GM21381 (cell line): ENCODE measurements around the gene SLC44A4.
A peak's percentile ranks its signal among the peaks of the same experiment; 100 is the strongest.

Experiments used
- ATAC-seq: cut with Tn5 transposase; IDR thresholded peaks from one replicate; pipeline ENCODE4 v1.9.1; 2021; ENCODE audit warnings: mild to moderate bottlenecking, moderate library complexity; ENCODE audit not compliant: unreplicated experiment

The SLC44A4 gene

DNA sequence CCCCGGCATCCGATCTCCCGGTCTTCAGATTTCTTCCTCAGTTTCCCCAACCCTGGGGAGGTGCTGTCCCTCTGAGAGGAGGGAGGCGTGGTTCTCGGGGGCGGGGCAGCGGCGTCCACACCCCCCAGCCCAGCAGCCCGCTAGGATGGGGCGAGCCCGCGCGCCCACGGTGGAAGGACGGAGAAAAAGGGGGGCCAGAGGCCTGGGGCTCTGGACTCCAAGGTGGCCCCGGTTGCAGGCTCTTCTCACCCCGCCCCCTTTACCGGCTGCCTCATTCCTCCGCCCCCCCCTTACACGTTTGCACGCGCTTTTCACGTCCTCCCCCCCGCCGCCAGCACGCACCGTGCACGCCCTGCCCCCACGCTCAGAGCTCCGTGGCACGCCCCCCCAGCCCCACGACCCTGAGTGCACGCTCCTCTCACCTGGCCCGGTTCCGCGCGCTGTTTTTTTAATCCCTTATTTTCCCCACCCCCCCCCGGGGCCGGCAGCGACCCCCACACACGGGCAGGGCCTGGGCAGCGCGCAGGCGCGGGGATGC lies 22.7 kb upstream of the SLC44A4 start:
- no peak for ATAC-seq

GRCh38 chr6:31900917-31901414 lies 22.2 kb upstream of the SLC44A4 start:
- ATAC-seq = no peak

GRCh38 chr6:31899882-31900722 lies 21.3 kb upstream of the SLC44A4 start:
- ATAC-seq = no peak

DNA sequence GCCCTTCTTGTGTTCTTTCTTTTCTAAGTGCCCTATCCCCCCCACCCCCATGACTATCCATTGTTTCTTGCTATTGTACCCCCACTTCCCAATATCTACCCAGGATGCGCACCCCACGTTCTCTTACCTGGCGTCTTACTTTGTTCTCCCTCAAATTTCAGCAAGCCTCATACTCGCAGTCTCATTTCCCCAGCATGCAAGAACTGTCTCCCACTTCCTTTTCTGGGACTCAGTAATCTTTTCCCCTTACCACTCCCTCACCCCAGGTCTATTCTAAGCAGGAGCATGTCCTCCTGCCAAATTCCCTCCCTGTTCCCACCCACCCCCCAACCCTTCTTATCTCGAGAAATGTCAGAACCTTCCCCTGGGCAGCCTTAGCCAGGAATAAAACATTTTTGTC lies 20.4 kb upstream of the SLC44A4 start:
- ATAC-seq = no peak

GRCh38 chr6:31898383-31899011 lies 19.7 kb upstream of the SLC44A4 start:
- ATAC-seq = no peak

DNA sequence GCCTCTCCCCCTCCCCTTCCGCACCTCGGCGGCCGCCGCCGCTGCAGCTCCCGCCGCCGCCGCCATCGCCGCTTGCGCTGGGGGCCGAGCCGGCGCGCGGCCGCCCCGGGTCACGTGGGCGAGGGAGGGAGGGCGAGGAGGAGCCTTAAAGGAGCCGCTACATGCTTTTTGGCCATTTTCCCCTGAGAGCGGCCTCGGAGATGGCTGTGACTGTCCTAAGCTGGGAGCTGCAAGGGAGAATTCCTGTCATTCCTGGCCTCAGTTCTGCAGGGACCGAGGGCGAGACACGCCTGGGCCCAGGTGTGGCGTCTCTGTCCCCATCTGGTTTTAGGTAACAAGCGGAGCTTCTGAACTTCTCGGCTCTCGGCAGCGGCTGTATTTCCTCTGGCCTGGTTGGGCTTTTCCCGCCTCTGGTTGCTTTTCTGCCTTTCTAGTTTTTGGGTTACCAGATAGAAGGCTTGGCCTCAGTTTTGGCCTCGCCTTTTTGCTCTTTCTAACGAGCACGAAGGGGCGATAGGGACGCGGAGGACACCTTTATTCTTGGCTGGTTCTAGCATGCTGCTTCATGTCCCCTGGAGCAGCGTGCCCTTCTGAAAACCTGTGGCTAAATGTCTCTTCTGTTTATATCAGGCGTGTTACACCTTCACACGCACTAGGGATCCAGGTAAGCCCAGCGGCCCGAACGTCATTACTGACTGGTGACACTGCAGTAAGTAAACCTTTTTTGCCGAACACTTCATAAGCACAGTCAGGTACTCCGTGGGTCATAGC lies 19.0 kb upstream of the SLC44A4 start, which contains the start of gene EHMT2:
TSS of gene EHMT2 (minus strand) at position 87 of the 771 bp plus-strand sequence. CDS start at position 66, 21 bp downstream.
- ATAC-seq = peak; percentile 54

DNA sequence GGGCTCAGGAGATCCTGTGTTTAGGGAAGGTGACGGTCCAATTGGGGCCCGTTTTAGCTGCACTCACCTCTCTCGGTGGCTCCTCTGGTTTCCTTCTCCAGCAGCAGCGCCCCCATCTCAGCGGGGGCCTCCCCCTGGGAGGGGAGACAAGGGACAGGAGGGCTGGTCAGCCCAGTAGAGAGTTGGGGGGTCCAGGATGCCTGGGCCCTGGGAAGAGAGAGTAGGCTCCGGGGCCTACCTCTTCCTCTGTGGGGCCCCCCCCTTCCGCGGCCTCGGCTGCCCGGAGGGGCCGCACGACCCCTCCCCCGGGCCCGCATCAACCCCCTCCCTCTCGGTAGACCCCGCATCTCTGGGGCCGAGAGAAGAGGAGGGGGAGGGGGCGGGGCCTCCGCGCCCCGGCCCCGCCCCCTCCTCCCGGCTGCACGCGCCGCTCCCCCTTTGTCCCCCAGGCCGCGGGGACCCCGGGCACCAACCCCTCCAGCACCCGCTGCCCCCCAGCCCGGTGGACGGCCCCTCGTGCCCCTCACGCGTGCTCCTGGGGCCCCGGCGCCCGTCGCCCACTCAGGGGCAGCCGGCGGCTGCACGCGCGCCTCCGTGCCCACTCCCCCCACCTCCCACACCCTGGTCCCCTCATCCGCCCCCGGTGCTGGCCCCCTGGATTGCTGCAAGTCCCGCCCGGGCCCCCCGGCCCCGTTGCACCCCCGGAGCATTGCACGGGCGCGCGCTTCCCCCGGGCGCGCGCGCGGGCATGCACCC lies 18.2 kb upstream of the SLC44A4 start:
- no peak for ATAC-seq

- ATAC-seq = no peak
These were observed 17.7 kb upstream of the SLC44A4 start for GRCh38 chr6:31896493-31896855.

- ATAC-seq = no peak
These were observed 14.0 kb upstream of the SLC44A4 start for GRCh38 chr6:31892821-31893220.

DNA sequence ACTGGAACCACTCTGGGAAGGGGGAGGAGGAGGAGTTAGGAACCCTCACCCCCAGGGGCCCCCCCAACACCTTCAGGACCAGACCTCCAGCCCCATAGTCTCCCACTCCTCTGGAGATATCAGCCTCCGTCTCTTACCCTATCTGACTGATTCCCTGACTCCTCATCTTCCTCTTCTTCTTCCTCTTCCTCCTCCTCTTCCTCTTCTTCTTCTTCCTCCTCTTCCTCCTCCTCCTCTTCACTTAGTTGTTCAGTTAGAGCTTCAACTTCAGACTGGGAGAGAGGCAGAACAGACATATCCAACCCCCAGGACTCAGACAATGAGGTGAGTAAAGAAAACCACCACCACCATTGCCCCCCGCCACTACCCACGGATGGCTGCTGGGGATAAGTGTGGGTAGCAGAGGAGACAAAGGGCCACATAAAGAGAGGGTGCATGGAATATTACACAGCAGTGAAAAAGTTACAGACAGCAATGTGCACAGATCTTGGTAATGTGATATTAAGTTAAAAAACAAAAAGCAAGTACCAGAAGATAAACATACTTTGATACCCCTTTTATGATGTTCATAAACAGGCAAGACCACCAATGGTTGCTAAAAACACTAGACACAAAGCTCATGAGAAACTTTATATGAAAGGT lies 10.7 kb upstream of the SLC44A4 start:
- no peak for ATAC-seq

DNA sequence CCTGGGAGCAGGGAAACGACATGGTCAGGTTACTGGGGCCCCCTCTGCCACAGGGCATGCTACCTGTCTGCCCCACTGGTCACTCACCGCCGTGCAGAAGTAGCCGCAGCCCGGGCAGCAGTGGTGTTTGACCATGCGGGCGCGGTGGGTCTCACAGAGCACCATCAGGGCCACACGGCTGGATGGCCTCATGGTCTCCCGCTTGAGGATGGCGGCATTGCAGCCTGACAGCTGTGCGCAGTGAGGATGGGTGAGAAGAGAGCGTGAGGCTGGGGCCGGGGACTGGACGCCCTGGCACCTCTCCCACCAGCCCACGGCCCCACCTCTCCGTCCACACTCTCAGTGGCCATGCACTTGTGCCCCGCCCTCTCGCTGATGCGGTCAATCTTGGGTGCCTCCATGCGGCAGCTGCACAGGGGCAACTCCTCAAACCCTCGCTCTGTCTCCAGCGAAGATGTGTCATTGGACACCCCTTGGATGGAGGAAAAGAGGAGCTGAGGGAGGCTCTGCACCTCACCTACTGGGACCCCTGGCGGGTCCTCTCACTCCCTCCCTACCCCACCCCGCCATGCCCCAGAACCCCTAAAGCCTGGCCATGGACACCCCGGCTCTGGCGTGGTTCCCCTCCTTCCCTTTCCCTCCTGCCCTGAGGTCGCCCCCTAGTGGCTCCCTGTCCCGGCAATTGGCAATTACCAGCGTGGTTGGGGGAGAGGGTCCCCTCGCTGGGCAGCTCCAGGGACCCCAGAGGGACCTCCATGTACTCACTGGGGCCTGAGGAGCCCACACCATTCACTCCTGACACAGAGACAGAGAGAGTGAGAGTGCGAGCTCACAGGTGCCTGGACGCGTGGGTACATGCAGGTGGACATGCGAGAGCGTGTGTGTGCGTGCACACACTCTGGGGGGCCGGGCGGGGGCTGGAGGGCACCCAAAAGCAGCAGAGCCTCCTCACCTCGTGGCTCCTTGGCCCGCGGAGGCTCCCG lies 9.8 kb upstream of the SLC44A4 start:
- ATAC-seq = no peak

GRCh38 chr6:31887173-31888007 lies 8.6 kb upstream of the SLC44A4 start:
- ATAC-seq = no peak

DNA sequence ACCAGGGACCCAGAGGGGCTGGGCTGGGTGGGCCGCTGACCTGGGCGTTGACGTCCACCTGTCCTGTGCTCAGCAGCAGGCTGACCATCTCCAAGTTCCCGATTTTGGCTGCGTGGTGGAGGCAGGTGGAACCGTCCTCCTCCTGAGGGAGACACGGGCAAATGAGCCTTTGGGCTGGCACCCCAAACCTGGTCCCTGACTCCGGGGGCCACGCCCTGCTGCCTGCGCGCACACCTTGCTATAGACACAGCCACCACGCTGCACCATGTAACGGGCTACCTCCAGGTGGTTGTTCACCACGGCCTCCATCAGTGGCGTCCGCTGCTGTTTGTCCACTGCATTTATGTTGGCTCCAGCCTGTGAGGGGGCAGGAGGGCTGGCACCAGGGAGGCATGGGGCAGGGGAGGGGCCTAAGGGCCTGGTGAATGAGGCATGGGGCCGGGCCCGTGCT lies 7.8 kb upstream of the SLC44A4 start:
- no peak for ATAC-seq

DNA sequence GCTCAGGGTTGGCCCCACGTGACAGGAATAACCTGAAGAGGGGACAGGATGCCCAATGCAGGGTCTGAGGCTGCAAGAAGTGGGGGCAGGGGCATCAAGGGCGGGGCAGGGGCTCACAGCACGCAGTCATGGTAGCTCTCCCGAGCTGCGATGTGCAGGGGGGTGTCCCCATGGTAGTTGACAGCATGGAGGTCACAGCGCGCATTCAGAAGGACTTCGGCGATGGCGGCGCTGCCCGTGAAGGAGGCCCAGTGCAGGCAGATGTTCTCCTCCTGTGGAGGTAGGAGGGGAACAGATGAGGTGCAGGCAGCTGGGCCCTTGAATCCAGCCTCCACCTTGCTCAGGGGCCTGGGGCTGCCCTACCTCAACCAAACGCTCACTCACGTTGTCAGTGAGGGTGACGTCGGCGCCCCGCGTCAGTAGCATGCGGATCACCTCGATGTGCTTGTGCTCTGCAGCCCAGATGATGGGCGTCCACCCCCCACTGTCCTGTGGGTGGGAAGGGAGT lies 5.8 kb upstream of the SLC44A4 start:
- no peak for ATAC-seq

GRCh38 chr6:31883676-31884075 lies 4.9 kb upstream of the SLC44A4 start:
- no peak for ATAC-seq

DNA sequence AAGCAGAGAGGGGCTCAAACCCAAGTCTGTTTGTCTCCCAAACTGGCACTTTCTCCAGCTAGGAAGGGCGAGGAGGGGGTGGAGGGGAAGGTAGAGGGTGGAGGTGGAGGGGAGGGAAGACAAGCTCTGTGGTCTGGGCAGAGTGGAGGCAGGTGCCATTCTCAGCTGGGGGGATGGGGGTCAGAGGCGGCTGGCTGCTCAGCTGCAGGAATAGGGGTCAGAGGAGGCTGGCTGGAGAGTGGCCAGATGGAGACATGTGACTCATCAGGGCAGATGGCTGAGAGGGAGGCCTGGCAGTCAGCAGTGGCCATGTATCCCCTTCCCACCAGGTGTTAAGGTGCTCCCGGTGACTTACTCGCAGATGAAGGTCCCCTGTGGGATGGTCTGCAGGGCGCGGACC lies 3.5 kb upstream of the SLC44A4 start:
- no peak for ATAC-seq

- no peak for ATAC-seq
These were observed 2.5 kb upstream of the SLC44A4 start for GRCh38 chr6:31881136-31881859.
